OCI-LY1 (cell line): Measurements from ENCODE around the gene TANGO6.

Experiments used
- CTCF ChIP-seq: fragments of 200-600 bp; sonication (generic), shearing (Covaris generic); IDR thresholded peaks from 2 replicates; pipeline ENCODE4 v1.5.1; 2017; ENCODE audit warnings: mild to moderate bottlenecking, antibody characterized with exemption, low read length, moderate library complexity, mixed read lengths
- EZH2 ChIP-seq: fragments of 200-600 bp; sonication (generic), shearing (Covaris generic); IDR thresholded peaks from 2 replicates; pipeline ENCODE4 v1.8.0; 2017; ENCODE audit warnings: borderline replicate concordance, mixed run types, mild to moderate bottlenecking, antibody characterized with exemption, low read length, moderate library complexity, mixed read lengths

GRCh38 chr16:68887107-68887506, 43.8 kb downstream of the TANGO6 start:
- TF ChIP-seq CTCF (no peak), EZH2 (no peak)
